ENCODE data around the gene FKBP14.

GRCh38 chr7:29980151-29980550 is 46.4 kb downstream of the FKBP14 start:
- TF ChIP-seq POLR2A (IDR thresholded peaks at IDR 0.05) (no peak), CTCF (IDR thresholded peaks at IDR 0.05) (no peak)
